Cardiac fibroblast (primary cell): Measurements from ENCODE around the gene ADAMTS17.

Experiments
- DNase-seq, 2 donors: peaks; one replicate each; pipeline versions ENCODE4 v3.0.0 to v3.0.0-alpha.2; 2010; ENCODE audit warnings: low read depth in 2 of 2
- H3K4me3 ChIP-seq, 2 donors: replicated peaks in 1 of 2; 1 replicate in 1 of 2; 2 replicates in 1 of 2; pipeline ENCODE4 v1.5.1; 2011; ENCODE audit warnings: low read depth in 2 of 2, low read length in 2 of 2, mild to moderate bottlenecking in 2 of 2, moderate library complexity in 1 of 2
- CTCF ChIP-seq: IDR thresholded peaks from one replicate; pipeline ENCODE4 v1.5.1; 2011; ENCODE audit warnings: low read depth, mild to moderate bottlenecking, low read length, inconsistent platforms

The ADAMTS17 gene

DNA sequence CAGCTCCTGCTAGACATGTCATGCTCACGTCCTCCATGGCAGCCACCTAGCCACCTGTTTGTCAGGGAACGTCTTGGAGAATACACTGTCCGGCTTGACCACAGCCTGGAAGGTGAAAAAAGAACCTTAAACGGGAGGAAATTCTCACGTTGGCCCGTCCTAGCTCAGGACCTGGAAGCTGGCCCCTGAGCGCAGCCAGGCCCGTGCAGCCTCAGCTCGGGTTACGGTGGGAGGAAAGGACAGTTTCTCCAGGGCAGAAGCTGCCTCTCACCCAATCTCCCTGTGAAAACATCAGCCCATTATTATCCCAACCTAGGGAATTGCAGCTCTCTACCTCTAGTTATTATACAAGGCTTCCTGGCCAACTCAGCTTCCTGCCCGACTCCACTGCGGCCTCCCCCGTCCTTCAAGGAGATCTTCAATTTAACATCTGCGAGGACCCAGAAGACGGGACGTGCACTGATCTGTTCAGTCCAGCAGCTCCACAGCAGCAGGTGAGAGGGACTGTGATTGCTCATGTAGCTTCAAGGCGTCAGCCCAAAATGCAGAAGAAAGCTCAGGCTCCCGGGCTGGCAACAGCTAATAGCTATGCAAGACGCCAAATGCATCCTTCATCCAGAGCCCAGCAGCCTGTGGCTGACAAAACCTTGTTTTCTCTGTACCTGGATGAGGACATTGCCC, 84.7 kb downstream of the ADAMTS17 start:
- H3K4me3 ChIP-seq: no peak overlapping the region
- TF ChIP-seq CTCF: no peak

GRCh38 chr15:100256101-100256969, 85.4 kb downstream of the ADAMTS17 start:
- TF ChIP-seq CTCF: no peak
- no peak for DNase-seq
- no peak overlapping the region for H3K4me3 ChIP-seq

More for the DNA sequence above, 84.7 kb downstream of the ADAMTS17 start:
- no peak for DNase-seq

DNA sequence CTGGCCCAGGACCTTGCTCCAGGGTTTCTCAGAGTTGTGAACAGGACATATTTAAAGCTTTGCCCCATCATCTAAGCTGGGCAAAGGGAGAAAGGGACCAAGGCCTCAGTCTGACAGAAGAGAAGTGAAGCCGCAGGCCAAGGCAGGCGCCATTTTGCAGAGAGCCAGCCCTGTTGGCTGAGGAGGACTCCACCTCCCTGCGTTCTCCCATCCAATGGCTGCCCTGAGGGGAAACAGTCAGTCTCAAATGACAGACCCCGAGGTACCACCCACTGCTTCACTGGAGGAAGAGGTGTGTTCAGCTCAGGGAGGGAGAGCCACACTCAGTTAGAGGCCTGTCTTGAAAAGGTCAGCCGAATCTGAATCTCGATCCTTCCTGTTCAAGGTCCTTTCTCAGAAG, 86.1 kb downstream of the ADAMTS17 start:
- DNase-seq: no peak
- no peak for TF ChIP-seq CTCF
- no peak overlapping the region for H3K4me3 ChIP-seq

- no peak overlapping the region for H3K4me3 ChIP-seq
- no peak for DNase-seq
- no peak for TF ChIP-seq CTCF
These were observed 87.1 kb downstream of the ADAMTS17 start for GRCh38 chr15:100254691-100255090.

- H3K4me3 ChIP-seq: no peak overlapping the region
- no peak for TF ChIP-seq CTCF
- no peak for DNase-seq
These were observed 87.5 kb downstream of the ADAMTS17 start for GRCh38 chr15:100254285-100254684.

- TF ChIP-seq CTCF: no peak
- H3K4me3 ChIP-seq: no peak overlapping the region
- no peak for DNase-seq
These were observed 88.1 kb downstream of the ADAMTS17 start for GRCh38 chr15:100253640-100254039.
